Uterus (tissue), 4 donors: Measurements from ENCODE around the gene PLAA. TPM values are rescaled to one million over a fixed set of nuclear protein-coding genes. Genes with fewer than 3 reads are reported as not detected.

Source experiments
- DNase-seq, 2 donors: peaks; one replicate each; pipeline ENCODE4 v3.0.0-alpha.2; 2019 to 2020
- H3K27ac ChIP-seq, 2 donors: fragments of 200-600 bp; sonication (generic); 1 replicate in 1 of 2; 2 replicates in 1 of 2; pipeline ENCODE4 v1.5.1; 2016 to 2018
- H3K27me3 ChIP-seq, 2 donors: fragments of 200-600 bp; sonication (generic); one replicate each; pipeline ENCODE4 v1.5.1; 2018 to 2019; ENCODE audit warnings: control low read depth in 1 of 2
- H3K36me3 ChIP-seq, 2 donors: fragments of 200-600 bp; sonication (generic); one replicate each; pipeline ENCODE4 v1.5.1; 2019; ENCODE audit warnings: control low read depth in 1 of 2
- H3K4me1 ChIP-seq, 2 donors: fragments of 200-600 bp; sonication (generic); one replicate each; pipeline ENCODE4 v1.5.1; 2018 to 2019; ENCODE audit warnings: control low read depth in 1 of 2
- H3K4me3 ChIP-seq, 2 donors: fragments of 200-600 bp; sonication (generic); 1 replicate in 1 of 2; 2 replicates in 1 of 2; pipeline ENCODE4 v1.5.1; 2018 to 2019; ENCODE audit warnings: mild to moderate bottlenecking in 1 of 2
- H3K9me3 ChIP-seq, 2 donors: fragments of 200-600 bp; sonication (generic); one replicate each; pipeline ENCODE4 v1.5.1; 2019; ENCODE audit warnings: control low read depth in 1 of 2
- CTCF ChIP-seq, 4 experiments: fragments of 200-600 bp in 2 of 4; fragments of 450-650 bp in 2 of 4; sonication (generic) in 2 of 4; IDR thresholded peaks; one replicate each; pipeline ENCODE4 v1.5.1; 2016 to 2019; ENCODE audit warnings: antibody characterized with exemption in 4 of 4, mild to moderate bottlenecking in 2 of 4, moderate library complexity in 1 of 4
- POLR2A ChIP-seq, 2 donors: fragments of 450-650 bp; IDR thresholded peaks; one replicate each; pipeline ENCODE4 v1.6.1; 2016; ENCODE audit warnings: antibody characterized with exemption in 2 of 2, mild to moderate bottlenecking in 1 of 2, moderate library complexity in 1 of 2
- intact Hi-C: fragments of 100-400 bp; cut with DNase I; formaldehyde crosslinking; loops from one replicate; pipeline ENCODE4 v1.15.1; 2023; ENCODE audit warnings: low total_unique reads
- total RNA-seq, 4 donors: library from RNA; depleted of rRNA in 3 of 4; stranded (reverse); fragments of >200 nt in 3 of 4; gene quantifications; one replicate each; pipeline versions ENCODE4 v1.1.0 to v1.2.4, GENCODE V29; 2014 to 2023
- donor health status: DM: yes; HTN: yes; CAD: no.

The PLAA gene
- total RNA-seq, 4 donors from 2014 or later: 11.3 to 34.8 (median 23.4) TPM

- intact Hi-C loops: no loop called here
- Histone ChIP-seq H3K27ac (no peak overlapping the region), H3K27me3 (no peaks in the 10 kb centered on the region), H3K4me3 (no peak overlapping the region), H3K4me1 (no peaks in the 10 kb centered on the region), H3K36me3 (no peaks in the 10 kb centered on the region), H3K9me3 (no peaks in the 10 kb centered on the region)
- TF ChIP-seq CTCF (IDR thresholded peaks at IDR 0.05): no peak
- no peak for TF ChIP-seq POLR2A (IDR thresholded peaks at IDR 0.05)
- no peak for DNase-seq
Observed at GRCh38 chr9:26904671-26905070, 42.4 kb downstream of the PLAA start.

- DNase-seq: no peak
- intact Hi-C loops: no loop called here
- H3K9me3 ChIP-seq: no peaks in the 10 kb centered on the region
- H3K36me3 ChIP-seq: no peaks in the 10 kb centered on the region
- TF ChIP-seq POLR2A (IDR thresholded peaks at IDR 0.05): no peak
- no peak for TF ChIP-seq CTCF (IDR thresholded peaks at IDR 0.05)
- H3K27me3 ChIP-seq: no peaks in the 10 kb centered on the region
- H3K4me3 ChIP-seq: no peak overlapping the region
- no peaks in the 10 kb centered on the region for H3K4me1 ChIP-seq
- H3K27ac ChIP-seq: no peak overlapping the region
Observed at GRCh38 chr9:26904070-26904469, 43.0 kb downstream of the PLAA start.

- TF ChIP-seq CTCF (IDR thresholded peaks at IDR 0.05) (no peak), POLR2A (IDR thresholded peaks at IDR 0.05) (no peak)
- Histone ChIP-seq H3K27ac (peak overlapping the region; percentile 88 to 98), H3K4me1 (peaks cover 7 to 9% of the 10 kb centered on the region in 2 donors), H3K4me3 (peak overlapping the region; percentile 96 to 100), H3K9me3 (no peaks in the 10 kb centered on the region), H3K27me3 (no peaks in the 10 kb centered on the region), H3K36me3 (no peaks in the 10 kb centered on the region)
- no peak for DNase-seq
- intact Hi-C loops: no loop called here
Observed at GRCh38 chr9:26893030-26893676, 53.9 kb downstream of the PLAA start.

- no peaks in the 10 kb centered on the region for H3K9me3 ChIP-seq
- no peaks in the 10 kb centered on the region for H3K27me3 ChIP-seq
- H3K36me3 ChIP-seq: no peaks in the 10 kb centered on the region
- peak within 1 kb of the TSS; percentile 96 to 100 for H3K4me3 ChIP-seq
- TF ChIP-seq CTCF (IDR thresholded peaks at IDR 0.05): peak; percentile 25 to 56 (median 39)
- TF ChIP-seq POLR2A (IDR thresholded peaks at IDR 0.05): peak; percentile 29 to 52
- H3K27ac ChIP-seq: peak within 1 kb of the TSS; percentile 88 to 98
- peaks cover 7 to 9% of the 10 kb centered on the region in 2 donors for H3K4me1 ChIP-seq
- DNase-seq: peak; percentile 89 to 91
- intact Hi-C loops: no loop called here
Observed at GRCh38 chr9:26892251-26893029, 54.6 kb downstream of the PLAA start, which contains the start of gene CAAP1. TSS of gene CAAP1 (minus strand) at chr9:26892802. CDS start at chr9:26892715, 87 bp downstream.

GRCh38 chr9:26891726-26892125, 55.3 kb downstream of the PLAA start:
- H3K9me3 ChIP-seq: no peaks in the 10 kb centered on the region
- peaks cover 7 to 9% of the 10 kb centered on the region in 2 donors for H3K4me1 ChIP-seq
- H3K27ac ChIP-seq: peak overlapping the region; percentile 88 to 98
- TF ChIP-seq CTCF (IDR thresholded peaks at IDR 0.05) (no peak), POLR2A (IDR thresholded peaks at IDR 0.05) (no peak)
- no peaks in the 10 kb centered on the region for H3K27me3 ChIP-seq
- no peaks in the 10 kb centered on the region for H3K36me3 ChIP-seq
- intact Hi-C loops: no loop called here
- no peak for DNase-seq
- H3K4me3 ChIP-seq: peak overlapping the region; percentile 96 to 100
